H1 (cell line): ENCODE data around the gene SETD9. TPM values are rescaled to one million over a fixed set of nuclear protein-coding genes. Genes with fewer than 3 reads are reported as not detected.

Source experiments
- CTCF ChIA-PET: fragments of 300-600 bp; sonication (Branson Sonifier 250); formaldehyde crosslinking; loops from one replicate; lab custom pipeline; 2021; ENCODE audit not compliant: partially characterized antibody; lab: Charles Lee
- POLR2A ChIA-PET: fragments of 300-600 bp; sonication (Branson Sonifier 250); formaldehyde crosslinking; loops from one replicate; lab custom pipeline; 2021; ENCODE audit warnings: inconsistent platforms; ENCODE audit not compliant: partially characterized antibody; lab: Charles Lee
- DNase-seq, 2 experiments: peaks; one replicate each; pipeline versions ENCODE4 v3.0.0 to v3.0.0-alpha.2; 2010 to 2022; ENCODE audit warnings: low spot score in 2 of 2, low read depth in 1 of 2, mixed read lengths in 1 of 2
- FAIRE-seq: peaks from 2 replicates; lab custom pipeline; 2011; peaks lifted over from hg19 to GRCh38; lab: Jason Lieb, UNC
- H2AFZ ChIP-seq: 2 replicates; pipeline ENCODE4 v1.8.1; 2012; ENCODE audit warnings: low read length, inconsistent platforms
- H2AK5ac ChIP-seq: 2 replicates; pipeline ENCODE4 v1.6.1; 2013; ENCODE audit warnings: low read depth, low read length
- H2BK120ac ChIP-seq: replicated peaks from 2 replicates; pipeline ENCODE3; 2013; ENCODE audit warnings: low read depth, low read length, inconsistent platforms
- H2BK12ac ChIP-seq: 2 replicates; pipeline ENCODE4 v1.6.1; 2013; ENCODE audit warnings: low read depth, low read length
- H2BK15ac ChIP-seq: 2 replicates; pipeline ENCODE4 v1.6.1; 2013; ENCODE audit warnings: low read length
- H2BK20ac ChIP-seq: 2 replicates; pipeline ENCODE4 v1.6.1; 2013; ENCODE audit warnings: low read length
- H2BK5ac ChIP-seq: 2 replicates; pipeline ENCODE4 v1.6.1; 2013; ENCODE audit warnings: low read depth, low read length
- H3K14ac ChIP-seq: 2 replicates; pipeline ENCODE4 v1.6.1; 2013; ENCODE audit warnings: inconsistent platforms; ENCODE audit not compliant: insufficient read length
- H3K18ac ChIP-seq: 2 replicates; pipeline ENCODE4 v1.6.1; 2013; ENCODE audit warnings: low read length; ENCODE audit errors: extremely low read depth
- H3K23ac ChIP-seq: 2 replicates; pipeline ENCODE4 v1.6.1; 2013; ENCODE audit warnings: inconsistent platforms; ENCODE audit not compliant: insufficient read length
- H3K23me2 ChIP-seq: 2 replicates; pipeline ENCODE4 v1.6.1; 2013; ENCODE audit warnings: low read depth, low read length
- H3K27ac ChIP-seq: 2 replicates; pipeline ENCODE4 v1.6.1; 2011; ENCODE audit warnings: low read depth, low read length, inconsistent platforms
- H3K27me3 ChIP-seq, 4 experiments: replicated peaks in 1 of 4; 1 replicate in 1 of 4; 2 replicates in 3 of 4; pipeline versions ENCODE4 v1.6.1 to v1.8.1; 2011 to 2013; ENCODE audit warnings: low read length in 3 of 4, mild to moderate bottlenecking in 3 of 4, inconsistent platforms in 2 of 4, mixed read lengths in 2 of 4, moderate library complexity in 1 of 4; ENCODE audit not compliant: control insufficient read depth in 3 of 4, insufficient read depth in 3 of 4; ENCODE audit errors: extremely low read depth in 1 of 4
- H3K36me3 ChIP-seq, 4 experiments: 2 replicates each; pipeline versions ENCODE4 v1.6.1 to v1.8.1; 2011 to 2013; ENCODE audit warnings: mild to moderate bottlenecking in 4 of 4, low read length in 3 of 4, moderate library complexity in 2 of 4, control low read depth in 1 of 4, inconsistent platforms in 1 of 4; ENCODE audit not compliant: insufficient read depth in 4 of 4, control insufficient read depth in 2 of 4
- H3K4ac ChIP-seq: replicated peaks from 2 replicates; pipeline ENCODE3; 2013; ENCODE audit warnings: low read length, low read depth, mixed read lengths, inconsistent platforms; ENCODE audit not compliant: insufficient read length
- H3K4me1 ChIP-seq, 4 experiments: replicated peaks in 1 of 4; 1 replicate in 1 of 4; 2 replicates in 3 of 4; pipeline versions ENCODE4 v1.6.1 to v1.8.1; 2011 to 2013; ENCODE audit warnings: low read length in 3 of 4, inconsistent platforms in 2 of 4, mixed read lengths in 1 of 4; ENCODE audit not compliant: insufficient read depth in 4 of 4, control insufficient read depth in 3 of 4
- H3K4me2 ChIP-seq, 2 experiments: 2 replicates each; pipeline versions ENCODE4 v1.6.1 to v1.8.1; 2011 to 2013; ENCODE audit warnings: low read depth in 2 of 2, low read length in 2 of 2, control low read depth in 1 of 2, inconsistent platforms in 1 of 2, mild to moderate bottlenecking in 1 of 2; ENCODE audit not compliant: insufficient read depth in 1 of 2
- H3K4me3 ChIP-seq, 4 experiments: fragments of 200-600, 300-600 bp in 1 of 4; sonication (generic), shearing (Covaris generic), sonication (Bioruptor Twin) in 1 of 4; 2 replicates each; pipeline versions ENCODE4 v1.5.1 to v1.8.1; 2011 to 2016; ENCODE audit warnings: low read length in 4 of 4, low read depth in 3 of 4, control low read depth in 2 of 4, inconsistent platforms in 2 of 4, mild to moderate bottlenecking in 2 of 4, mixed read lengths in 1 of 4, moderate library complexity in 1 of 4; ENCODE audit not compliant: insufficient read depth in 2 of 4; ENCODE audit errors: extremely low read depth in 1 of 4
- H3K56ac ChIP-seq: replicated peaks from 2 replicates; pipeline ENCODE3; 2013; ENCODE audit warnings: low read depth, mild to moderate bottlenecking, mixed read lengths, low read length, inconsistent platforms; ENCODE audit not compliant: insufficient read length
- H3K79me1 ChIP-seq: 2 replicates; pipeline ENCODE4 v1.6.1; 2013; ENCODE audit warnings: low read depth, low read length, control low read depth
- H3K79me2 ChIP-seq, 2 experiments: 2 replicates each; pipeline versions ENCODE4 v1.6.1 to v1.8.1; 2012 to 2013; ENCODE audit warnings: low read length in 2 of 2, mild to moderate bottlenecking in 2 of 2, inconsistent platforms in 1 of 2; ENCODE audit not compliant: insufficient read depth in 2 of 2, control insufficient read depth in 1 of 2
- H3K9ac ChIP-seq, 4 experiments: replicated peaks in 1 of 4; 1 replicate in 1 of 4; 2 replicates in 3 of 4; pipeline versions ENCODE4 v1.6.1 to v1.8.1; 2011 to 2013; ENCODE audit warnings: low read depth in 3 of 4, low read length in 3 of 4, control low read depth in 2 of 4, mild to moderate bottlenecking in 2 of 4, moderate library complexity in 2 of 4, inconsistent platforms in 1 of 4; ENCODE audit errors: extremely low read depth in 1 of 4
- H3K9me3 ChIP-seq, 2 experiments: 2 replicates each; pipeline versions ENCODE4 v1.6.1 to v1.8.1; 2012 to 2013; ENCODE audit warnings: mild to moderate bottlenecking in 2 of 2, moderate library complexity in 2 of 2, control low read depth in 1 of 2, inconsistent platforms in 1 of 2, low read depth in 1 of 2, low read length in 1 of 2, mixed read lengths in 1 of 2; ENCODE audit not compliant: insufficient read depth in 2 of 2
- H4K20me1 ChIP-seq, 2 experiments: replicated peaks in 1 of 2; 2 replicates each; pipeline versions ENCODE3 to v1.8.1; 2011 to 2013; ENCODE audit warnings: inconsistent platforms in 2 of 2, low read length in 2 of 2, mild to moderate bottlenecking in 1 of 2; ENCODE audit not compliant: insufficient read depth in 2 of 2, control insufficient read depth in 1 of 2
- H4K5ac ChIP-seq: 2 replicates; pipeline ENCODE4 v1.6.1; 2013; ENCODE audit warnings: low read length, low read depth, mixed read lengths, inconsistent platforms; ENCODE audit not compliant: insufficient read length
- H4K8ac ChIP-seq: 2 replicates; pipeline ENCODE4 v1.8.0; 2013; ENCODE audit warnings: mild to moderate bottlenecking, moderate library complexity, low read length, inconsistent platforms; ENCODE audit not compliant: insufficient read depth; ENCODE audit errors: extremely low read depth
- H4K91ac ChIP-seq: replicated peaks from 2 replicates; pipeline ENCODE3; 2013; ENCODE audit warnings: low read length, mixed read lengths, inconsistent platforms; ENCODE audit not compliant: insufficient read length
- WGBS, 2 experiments: shearing (Covaris generic) in 1 of 2; methylation state at CpG; one replicate each; pipeline versions ENCODE4 v1.1.6 to v1.1.7; 2013 to 2015; ENCODE audit warnings: low lambda C conversion rate in 2 of 2, mixed read lengths in 2 of 2, inconsistent platforms in 1 of 2, low coverage in 1 of 2, missing lambda C conversion rate in 1 of 2; ENCODE audit not compliant: insufficient replicate concordance in 2 of 2, insufficient coverage in 1 of 2, insufficient read length in 1 of 2; ENCODE audit errors: extremely low coverage in 1 of 2, missing lambda C conversion rate in 1 of 2; 5-methylcytosine and 5-hydroxymethylcytosine counted together
- polyA plus RNA-seq, 7 experiments: library from polyadenylated mRNA; depleted of rRNA in 3 of 7; stranded (reverse) in 5 of 7; unstranded in 2 of 7; fragments of >200 nt in 5 of 7; fragments of 200-250 nt in 2 of 7; gene quantifications; 1 replicate in 5 of 7; 2 replicates in 1 of 7; 4 replicates in 1 of 7; pipeline versions ENCODE4 v1.2.1 to v1.2.3, GENCODE V29; 2011 to 2013; ENCODE audit warnings: missing spikeins in 2 of 7, mixed read lengths in 2 of 7
- total RNA-seq: library from RNA; stranded (reverse); fragmentation: NEBNext Ultra II Directional; extraction: Animal tissue kit (Norgen Biotek cat#: 25700); gene quantifications from 2 replicates; pipeline ENCODE4 v1.2.1, GENCODE V29; 2021
- TF ChIP-seq, protein P1 (sequence below): IDR thresholded peaks from 2 replicates; pipeline ENCODE4 v1.6.1; 2011; ENCODE audit warnings: low read depth, mild to moderate bottlenecking, low read length; ENCODE audit not compliant: insufficient read depth

Gene SETD9
- total and polyA plus RNA-seq, 2 of the 8 experiments (the other 6 are each of a cell fraction or from before 2014, with no cell fraction given) = 4.5 to 11.9 TPM

DNA sequence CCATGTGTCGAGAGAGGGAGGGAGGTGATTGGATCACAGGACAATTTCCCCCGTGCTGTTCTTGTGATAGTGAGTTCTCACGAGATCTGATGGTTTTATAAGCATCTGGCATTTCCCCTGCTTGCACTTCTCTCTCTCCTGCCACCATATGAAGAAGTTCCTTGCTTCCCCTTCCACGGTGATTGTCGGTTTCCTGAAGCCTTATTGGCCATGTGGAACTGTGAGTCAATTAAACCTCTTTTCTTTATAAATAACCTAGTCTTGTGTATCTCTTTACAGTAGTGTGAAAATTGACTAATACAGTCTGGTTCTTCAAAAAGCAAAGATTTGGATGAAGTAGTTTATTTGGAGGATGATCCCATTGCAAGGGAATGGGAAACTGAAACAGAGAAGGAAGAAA is 53.9 kb downstream of the SETD9 start:
- no peak for DNase-seq
- Histone ChIP-seq H2BK20ac (no peak overlapping the region), H3K9me3 (no peaks in the 10 kb centered on the region), H4K5ac (no peak overlapping the region), H3K9ac (no peak overlapping the region), H3K4me2 (no peak overlapping the region), H3K79me1 (no peaks in the 10 kb centered on the region), H2AK5ac (no peak overlapping the region), H3K4me1 (no peaks in the 10 kb centered on the region), H2BK120ac (no peak overlapping the region), H4K20me1 (no peaks in the 10 kb centered on the region), H2AFZ (no peak overlapping the region), H3K18ac (no peak overlapping the region), H3K23me2 (no peaks in the 10 kb centered on the region), H4K8ac (no peak overlapping the region), H2BK15ac (no peak overlapping the region), H3K4me3 (no peak overlapping the region), H3K36me3 (no peaks in the 10 kb centered on the region), H4K91ac (no peak overlapping the region), H2BK5ac (no peak overlapping the region), H3K27ac (no peak overlapping the region), H2BK12ac (no peak overlapping the region), H3K23ac (no peak overlapping the region), H3K14ac (no peak overlapping the region), H3K27me3 (no peaks in the 10 kb centered on the region), H3K4ac (no peak overlapping the region), H3K79me2 (no peaks in the 10 kb centered on the region), H3K56ac (no peak overlapping the region)
- ChIA-PET CTCF (interaction anchor here (1.4 kb wide), 1 partner anchor 34 kb away, joined by 3 read pairs; no protein-coding TSS in a partner anchor), POLR2A (interaction anchor here (1.2 kb wide), 1 partner anchor 13 kb away, joined by 3 read pairs; no protein-coding TSS in a partner anchor)
- 96% methylated on average over 5 of the region's 5 CpGs; no CpG with 5 or more reads in 1 of the 2 experiments for WGBS, 2 experiments
- FAIRE-seq = no peak
- TF ChIP-seq, protein P1, sequence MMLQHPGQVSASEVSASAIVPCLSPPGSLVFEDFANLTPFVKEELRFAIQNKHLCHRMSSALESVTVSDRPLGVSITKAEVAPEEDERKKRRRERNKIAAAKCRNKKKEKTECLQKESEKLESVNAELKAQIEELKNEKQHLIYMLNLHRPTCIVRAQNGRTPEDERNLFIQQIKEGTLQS = no peak
